Breast epithelium (tissue), 4 donors: ENCODE data around the gene ENOX1. TPM values are rescaled to one million over a fixed set of nuclear protein-coding genes. Genes with fewer than 3 reads are reported as not detected.
A peak's percentile ranks its signal among the peaks of the same experiment; 100 is the strongest.

Source experiments
- DNase-seq, 2 donors: peaks; one replicate each; pipeline ENCODE4 v3.0.0-alpha.2; 2019; ENCODE audit warnings: low spot score in 2 of 2
- H3K27ac ChIP-seq, 2 donors: fragments of 200-600 bp; sonication (generic) in 1 of 2; one replicate each; pipeline ENCODE4 v1.5.1; 2016 to 2019; ENCODE audit warnings: mild to moderate bottlenecking in 1 of 2
- H3K27me3 ChIP-seq, 2 donors: fragments of 200-600 bp; sonication (generic) in 1 of 2; one replicate each; pipeline versions ENCODE4 v1.5.1 to v1.6.0; 2017 to 2019; ENCODE audit warnings: control low read depth in 1 of 2, mild to moderate bottlenecking in 1 of 2
- H3K36me3 ChIP-seq: fragments of 200-600 bp; one replicate; pipeline ENCODE4 v1.5.1; 2019
- H3K4me1 ChIP-seq, 2 donors: fragments of 200-600 bp; sonication (generic); one replicate each; pipeline ENCODE4 v1.5.1; 2016 to 2019; ENCODE audit warnings: control low read depth in 1 of 2
- H3K4me3 ChIP-seq, 3 donors: fragments of 200-600 bp; sonication (generic); 1 replicate in 2 of 3; 2 replicates in 1 of 3; pipeline ENCODE4 v1.5.1; 2016 to 2019; ENCODE audit warnings: mild to moderate bottlenecking in 3 of 3, moderate library complexity in 2 of 3
- H3K9me3 ChIP-seq, 2 donors: fragments of 200-600 bp; sonication (generic) in 1 of 2; one replicate each; pipeline ENCODE4 v1.5.1; 2016 to 2019; ENCODE audit warnings: control low read depth in 1 of 2
- CTCF ChIP-seq, 3 donors: fragments of 450-650 bp; IDR thresholded peaks; one replicate each; pipeline ENCODE4 v1.5.1; 2016 to 2017; ENCODE audit warnings: antibody characterized with exemption in 3 of 3, mild to moderate bottlenecking in 3 of 3, moderate library complexity in 3 of 3
- POLR2A ChIP-seq: fragments of 450-650 bp; IDR thresholded peaks from one replicate; pipeline ENCODE4 v1.6.1; 2016; ENCODE audit warnings: antibody characterized with exemption, mild to moderate bottlenecking, moderate library complexity
- POLR2AphosphoS5 ChIP-seq, 3 donors: sonication (generic); formaldehyde crosslinking; IDR thresholded peaks; one replicate each; pipeline ENCODE4 v1.6.1; 2017; ENCODE audit warnings: antibody characterized with exemption in 3 of 3
- intact Hi-C: fragments of 100-400 bp; cut with DNase I; formaldehyde crosslinking; loops from one replicate; pipeline ENCODE4 v1.15.1; 2023; ENCODE audit warnings: low total_unique reads
- total RNA-seq, 3 donors: library from RNA; depleted of rRNA; stranded (reverse); fragments of >200 nt; gene quantifications; one replicate each; pipeline ENCODE4 v1.1.0, GENCODE V29; 2016

ENOX1 gene
- total RNA-seq, 3 donors from 2014 or later, result 1.9 to 2.3 (median 2.0) TPM

GRCh38 chr13:43522788-43523187 is 264.0 kb downstream of the ENOX1 start:
- no peaks in the 10 kb centered on the region for H3K9me3 ChIP-seq
- no peak overlapping the region for H3K27ac ChIP-seq
- H3K36me3 ChIP-seq, result no peaks in the 10 kb centered on the region
- H3K27me3 ChIP-seq, result no peaks in the 10 kb centered on the region
- TF ChIP-seq POLR2AphosphoS5 (IDR thresholded peaks at IDR 0.05) (no peak), POLR2A (no peak), CTCF (IDR thresholded peaks at IDR 0.05) (no peak)
- intact Hi-C loops, result no loop called here
- no peaks in the 10 kb centered on the region for H3K4me1 ChIP-seq
- H3K4me3 ChIP-seq, result no peak overlapping the region
- DNase-seq, result no peak

- Histone ChIP-seq H3K27ac (no peak overlapping the region), H3K4me1 (no peaks in the 10 kb centered on the region), H3K4me3 (no peak overlapping the region), H3K27me3 (no peaks in the 10 kb centered on the region), H3K9me3 (no peaks in the 10 kb centered on the region), H3K36me3 (no peaks in the 10 kb centered on the region)
- intact Hi-C loops, result no loop called here
- DNase-seq, result no peak
- TF ChIP-seq CTCF (IDR thresholded peaks at IDR 0.05) (no peak), POLR2AphosphoS5 (IDR thresholded peaks at IDR 0.05) (no peak)
Measured at GRCh38 chr13:43520351-43520750, 266.4 kb downstream of the ENOX1 start.

GRCh38 chr13:43518833-43519232 is 267.9 kb downstream of the ENOX1 start:
- no peak for DNase-seq
- Histone ChIP-seq H3K36me3 (no peaks in the 10 kb centered on the region), H3K4me3 (no peak overlapping the region), H3K27me3 (no peaks in the 10 kb centered on the region), H3K9me3 (no peaks in the 10 kb centered on the region), H3K27ac (no peak overlapping the region), H3K4me1 (no peaks in the 10 kb centered on the region)
- no peak for TF ChIP-seq POLR2AphosphoS5 (IDR thresholded peaks at IDR 0.05)
- intact Hi-C loops, result no loop called here

DNA sequence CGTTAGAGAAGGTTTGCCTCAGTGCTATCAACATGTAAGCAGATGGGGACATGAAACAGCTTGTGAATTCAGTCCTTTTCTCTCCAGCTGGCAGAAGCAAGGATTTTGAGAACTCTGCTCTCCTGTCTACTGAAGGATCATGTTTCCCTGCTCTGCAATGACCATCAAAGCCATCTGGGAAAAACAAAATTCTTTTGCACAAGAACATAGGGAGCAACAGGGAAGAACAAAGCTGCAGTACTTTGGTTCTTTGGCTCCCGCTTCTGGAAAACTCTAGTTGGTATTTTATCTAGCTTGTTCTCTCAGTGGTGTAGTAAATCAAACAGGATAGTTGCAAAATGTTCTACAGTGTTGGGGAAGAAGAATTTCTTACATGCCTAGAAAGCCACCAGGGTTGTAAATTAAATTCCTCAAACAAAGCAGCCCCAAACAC is 270.4 kb downstream of the ENOX1 start:
- Histone ChIP-seq H3K4me3 (no peak overlapping the region), H3K36me3 (no peaks in the 10 kb centered on the region), H3K27me3 (no peaks in the 10 kb centered on the region), H3K9me3 (no peaks in the 10 kb centered on the region), H3K4me1 (no peaks in the 10 kb centered on the region), H3K27ac (no peak overlapping the region)
- no peak for DNase-seq
- intact Hi-C loops, result no loop called here
- TF ChIP-seq POLR2AphosphoS5 (IDR thresholded peaks at IDR 0.05) (peak in 2 of 3 donors; percentile 57 to 92), CTCF (IDR thresholded peaks at IDR 0.05) (no peak)

DNA sequence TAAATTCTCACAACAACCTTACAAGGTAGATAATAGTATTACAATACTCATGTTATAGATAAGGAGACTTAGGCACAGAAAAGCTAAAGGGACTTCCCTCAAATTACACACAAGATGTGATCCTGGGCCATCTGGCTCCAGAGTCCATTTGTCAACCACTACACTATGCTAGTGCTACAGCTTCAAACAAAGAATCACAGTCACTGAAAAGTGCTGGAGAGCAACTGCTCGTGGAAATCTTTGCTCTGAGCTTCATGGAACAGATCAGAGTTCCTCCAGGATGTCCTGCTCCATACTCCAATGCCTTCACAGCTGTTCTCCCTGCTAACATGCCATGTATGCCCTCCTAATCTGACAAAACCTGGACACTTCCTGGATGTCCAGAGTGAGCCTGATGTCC is 271.2 kb downstream of the ENOX1 start:
- intact Hi-C loops, result no loop called here
- Histone ChIP-seq H3K4me3 (no peak overlapping the region), H3K27me3 (no peaks in the 10 kb centered on the region), H3K27ac (peak overlapping the region in 1 of 2 donors; percentile 32), H3K4me1 (no peaks in the 10 kb centered on the region), H3K9me3 (no peaks in the 10 kb centered on the region), H3K36me3 (no peaks in the 10 kb centered on the region)
- TF ChIP-seq CTCF (IDR thresholded peaks at IDR 0.05), result no peak
- TF ChIP-seq POLR2A, result no peak
- no peak for TF ChIP-seq POLR2AphosphoS5 (IDR thresholded peaks at IDR 0.05)
- DNase-seq, result no peak

GRCh38 chr13:43514311-43514710 is 272.5 kb downstream of the ENOX1 start:
- TF ChIP-seq CTCF (IDR thresholded peaks at IDR 0.05) (no peak), POLR2A (no peak), POLR2AphosphoS5 (IDR thresholded peaks at IDR 0.05) (no peak)
- Histone ChIP-seq H3K4me3 (no peak overlapping the region), H3K4me1 (no peaks in the 10 kb centered on the region), H3K36me3 (no peaks in the 10 kb centered on the region), H3K27ac (no peak overlapping the region), H3K9me3 (no peaks in the 10 kb centered on the region), H3K27me3 (no peaks in the 10 kb centered on the region)
- intact Hi-C loops, result no loop called here
- no peak for DNase-seq
